Measurements from ENCODE around the gene SLC48A1. TPM values are rescaled to one million over a fixed set of nuclear protein-coding genes. Genes with fewer than 3 reads are reported as not detected.

SLC48A1 gene
- polyA plus RNA-seq, 1 of the 3 experiments (the other 2 are of a cell fraction): 7.3 TPM

DNA sequence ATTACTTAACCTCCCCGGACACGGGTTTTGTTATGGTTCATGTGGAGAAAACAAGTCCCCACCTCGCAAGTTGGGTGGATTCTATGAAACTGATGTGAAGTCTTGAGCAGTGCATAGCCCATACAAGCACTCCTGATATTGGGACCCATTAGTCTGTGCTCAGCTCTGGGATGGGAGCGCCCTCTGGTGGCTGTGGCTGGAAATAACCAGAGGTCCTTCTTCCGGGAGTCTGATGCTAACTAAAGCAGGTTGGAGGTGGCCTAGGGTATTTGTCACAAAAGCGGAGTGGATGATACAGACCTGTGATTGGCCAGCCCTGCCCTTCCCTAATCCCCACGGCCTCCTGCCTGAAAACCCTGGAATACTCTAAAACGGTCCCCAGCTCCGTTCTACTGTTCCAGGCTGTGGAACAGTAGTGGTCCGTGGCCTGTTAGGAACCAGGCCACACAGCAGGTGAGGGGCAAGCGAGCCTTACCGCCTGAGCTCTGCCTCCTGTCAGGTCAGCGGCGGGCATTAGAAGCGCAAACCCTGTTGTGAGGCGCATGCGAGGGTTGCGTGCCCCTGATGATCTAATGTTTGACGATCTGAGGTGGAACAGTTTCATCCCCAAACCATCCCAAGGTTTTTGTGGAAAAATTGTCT, 6.4 kb downstream of the SLC48A1 start:
- H3K9me3 ChIP-seq: no peaks in the 10 kb centered on the region
- H3K9ac ChIP-seq: no peak overlapping the region
- peak; percentile 88 for DNase-seq
- H4K20me1 ChIP-seq (ENCODE audit: insufficient read depth): no peaks in the 10 kb centered on the region
- peaks cover 15 to 44% of the 10 kb centered on the region in 2 experiments; a peak in 3 of 4 replicates for H3K4me1 ChIP-seq (ENCODE audit: control insufficient read depth in 1 of 2, insufficient read depth in 2 of 2, low read depth in 1 of 2, low read length in 1 of 2)
- no peaks in the 10 kb centered on the region for H3K79me2 ChIP-seq (ENCODE audit: insufficient read depth)
- ChIA-PET POLR2A (no interaction called here), CTCF (interaction anchor here (0.6 to 22.9 kb wide), 15 partner anchors 11 to 938 kb away, joined by 3 to 1294 read pairs (median 6); partner anchors contain the start of genes ENDOU, RAPGEF3 and RPAP3)
- H3K9me2 ChIP-seq: no peaks in the 10 kb centered on the region
- WGBS (ENCODE audit: low lambda C conversion rate): 33% methylated on average over 8 of the region's 19 CpGs
- H3K4me3 ChIP-seq (ENCODE audit: low read depth in 2 of 2, low read length in 1 of 2): peak overlapping the region in 1 of 2 experiments; percentile 31; a peak in 1 of 4 replicates
- H3K27ac ChIP-seq (ENCODE audit: low read depth in 2 of 2, low read length in 1 of 2): no peak overlapping the region
- peaks cover 0 to 18% of the 10 kb centered on the region in 2 experiments for H3K36me3 ChIP-seq (replicated peaks in 1 of 2; ENCODE audit: control insufficient read depth in 1 of 2, insufficient read depth in 2 of 2, low read length in 1 of 2)
- TF ChIP-seq, protein P1, sequence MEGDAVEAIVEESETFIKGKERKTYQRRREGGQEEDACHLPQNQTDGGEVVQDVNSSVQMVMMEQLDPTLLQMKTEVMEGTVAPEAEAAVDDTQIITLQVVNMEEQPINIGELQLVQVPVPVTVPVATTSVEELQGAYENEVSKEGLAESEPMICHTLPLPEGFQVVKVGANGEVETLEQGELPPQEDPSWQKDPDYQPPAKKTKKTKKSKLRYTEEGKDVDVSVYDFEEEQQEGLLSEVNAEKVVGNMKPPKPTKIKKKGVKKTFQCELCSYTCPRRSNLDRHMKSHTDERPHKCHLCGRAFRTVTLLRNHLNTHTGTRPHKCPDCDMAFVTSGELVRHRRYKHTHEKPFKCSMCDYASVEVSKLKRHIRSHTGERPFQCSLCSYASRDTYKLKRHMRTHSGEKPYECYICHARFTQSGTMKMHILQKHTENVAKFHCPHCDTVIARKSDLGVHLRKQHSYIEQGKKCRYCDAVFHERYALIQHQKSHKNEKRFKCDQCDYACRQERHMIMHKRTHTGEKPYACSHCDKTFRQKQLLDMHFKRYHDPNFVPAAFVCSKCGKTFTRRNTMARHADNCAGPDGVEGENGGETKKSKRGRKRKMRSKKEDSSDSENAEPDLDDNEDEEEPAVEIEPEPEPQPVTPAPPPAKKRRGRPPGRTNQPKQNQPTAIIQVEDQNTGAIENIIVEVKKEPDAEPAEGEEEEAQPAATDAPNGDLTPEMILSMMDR (IDR thresholded peaks at IDR 0.05): peak; percentile 92
- peak; percentile 99 for TF ChIP-seq SMC3 (IDR thresholded peaks at IDR 0.05; ENCODE audit: low read depth, low read length)
- peak; percentile 78 for TF ChIP-seq ELF1 (IDR thresholded peaks at IDR 0.05)
- TF ChIP-seq NRF1 (IDR thresholded peaks at IDR 0.05; ENCODE audit: low read depth, low read length): peak; percentile 21; the same call in 1 of the 2 replicates
- peak; percentile 38; the same call in 1 of the 2 replicates for TF ChIP-seq RCOR1 (IDR thresholded peaks at IDR 0.05; ENCODE audit: low read length)
- no peak for TF ChIP-seq TCF12 (IDR thresholded peaks at IDR 0.05)
- no peak for TF ChIP-seq GABPA (IDR thresholded peaks at IDR 0.05; ENCODE audit: low read depth)
- TF ChIP-seq YY1 (IDR thresholded peaks at IDR 0.05; ENCODE audit: low read depth): no peak
- peak; percentile 98 for TF ChIP-seq RAD21 (IDR thresholded peaks at IDR 0.05; ENCODE audit: low read length)
- TF ChIP-seq CHD2 (IDR thresholded peaks at IDR 0.05; ENCODE audit: low read length, partially characterized antibody): no peak
- TF ChIP-seq FOXJ3 (CRISPR knock-in tag; IDR thresholded peaks at IDR 0.05): no peak
- TF ChIP-seq, protein P2, sequence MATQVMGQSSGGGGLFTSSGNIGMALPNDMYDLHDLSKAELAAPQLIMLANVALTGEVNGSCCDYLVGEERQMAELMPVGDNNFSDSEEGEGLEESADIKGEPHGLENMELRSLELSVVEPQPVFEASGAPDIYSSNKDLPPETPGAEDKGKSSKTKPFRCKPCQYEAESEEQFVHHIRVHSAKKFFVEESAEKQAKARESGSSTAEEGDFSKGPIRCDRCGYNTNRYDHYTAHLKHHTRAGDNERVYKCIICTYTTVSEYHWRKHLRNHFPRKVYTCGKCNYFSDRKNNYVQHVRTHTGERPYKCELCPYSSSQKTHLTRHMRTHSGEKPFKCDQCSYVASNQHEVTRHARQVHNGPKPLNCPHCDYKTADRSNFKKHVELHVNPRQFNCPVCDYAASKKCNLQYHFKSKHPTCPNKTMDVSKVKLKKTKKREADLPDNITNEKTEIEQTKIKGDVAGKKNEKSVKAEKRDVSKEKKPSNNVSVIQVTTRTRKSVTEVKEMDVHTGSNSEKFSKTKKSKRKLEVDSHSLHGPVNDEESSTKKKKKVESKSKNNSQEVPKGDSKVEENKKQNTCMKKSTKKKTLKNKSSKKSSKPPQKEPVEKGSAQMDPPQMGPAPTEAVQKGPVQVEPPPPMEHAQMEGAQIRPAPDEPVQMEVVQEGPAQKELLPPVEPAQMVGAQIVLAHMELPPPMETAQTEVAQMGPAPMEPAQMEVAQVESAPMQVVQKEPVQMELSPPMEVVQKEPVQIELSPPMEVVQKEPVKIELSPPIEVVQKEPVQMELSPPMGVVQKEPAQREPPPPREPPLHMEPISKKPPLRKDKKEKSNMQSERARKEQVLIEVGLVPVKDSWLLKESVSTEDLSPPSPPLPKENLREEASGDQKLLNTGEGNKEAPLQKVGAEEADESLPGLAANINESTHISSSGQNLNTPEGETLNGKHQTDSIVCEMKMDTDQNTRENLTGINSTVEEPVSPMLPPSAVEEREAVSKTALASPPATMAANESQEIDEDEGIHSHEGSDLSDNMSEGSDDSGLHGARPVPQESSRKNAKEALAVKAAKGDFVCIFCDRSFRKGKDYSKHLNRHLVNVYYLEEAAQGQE (IDR thresholded peaks at IDR 0.05; ENCODE audit: low read depth, low read length): no peak
- peak; percentile 48 for TF ChIP-seq POLR2AphosphoS5 (IDR thresholded peaks at IDR 0.05; ENCODE audit: low read depth, low read length)
- peaks cover 32% of the 10 kb centered on the region for H3F3A ChIP-seq (replicated peaks; ENCODE audit: insufficient read depth)
- no peak overlapping the region for H3K4me2 ChIP-seq
- no peak overlapping the region for H2AFZ ChIP-seq (ENCODE audit: low read depth)
- no peaks in the 10 kb centered on the region for H3K27me3 ChIP-seq (ENCODE audit: insufficient read depth)

Data from SK-N-SH (cell line).